ENCODE measurements around the gene NHLRC2.

DNA sequence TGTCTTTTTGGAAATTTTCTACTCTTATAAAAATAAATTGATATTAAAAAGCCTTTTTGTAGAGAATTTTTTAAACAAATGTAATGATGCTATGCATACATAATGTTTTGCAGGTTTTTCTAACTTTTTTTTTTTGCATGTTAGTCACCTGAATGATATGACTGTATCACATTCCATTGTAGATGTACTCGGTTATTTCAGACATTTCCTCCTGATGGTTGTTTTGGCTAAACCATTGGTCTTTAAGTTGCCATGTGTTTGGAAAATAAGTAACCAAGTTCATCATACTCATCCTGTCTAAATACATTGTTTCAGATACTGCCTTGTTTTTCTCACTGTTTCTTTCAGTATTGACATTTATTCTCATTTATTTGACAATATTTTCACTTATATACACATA lies 25.8 kb downstream of the NHLRC2 start:
- TF ChIP-seq EZH2 (optimal IDR thresholded peaks at IDR 0.05; ENCODE audit: low read depth, low read length), result no peak
- TF ChIP-seq, protein P1, sequence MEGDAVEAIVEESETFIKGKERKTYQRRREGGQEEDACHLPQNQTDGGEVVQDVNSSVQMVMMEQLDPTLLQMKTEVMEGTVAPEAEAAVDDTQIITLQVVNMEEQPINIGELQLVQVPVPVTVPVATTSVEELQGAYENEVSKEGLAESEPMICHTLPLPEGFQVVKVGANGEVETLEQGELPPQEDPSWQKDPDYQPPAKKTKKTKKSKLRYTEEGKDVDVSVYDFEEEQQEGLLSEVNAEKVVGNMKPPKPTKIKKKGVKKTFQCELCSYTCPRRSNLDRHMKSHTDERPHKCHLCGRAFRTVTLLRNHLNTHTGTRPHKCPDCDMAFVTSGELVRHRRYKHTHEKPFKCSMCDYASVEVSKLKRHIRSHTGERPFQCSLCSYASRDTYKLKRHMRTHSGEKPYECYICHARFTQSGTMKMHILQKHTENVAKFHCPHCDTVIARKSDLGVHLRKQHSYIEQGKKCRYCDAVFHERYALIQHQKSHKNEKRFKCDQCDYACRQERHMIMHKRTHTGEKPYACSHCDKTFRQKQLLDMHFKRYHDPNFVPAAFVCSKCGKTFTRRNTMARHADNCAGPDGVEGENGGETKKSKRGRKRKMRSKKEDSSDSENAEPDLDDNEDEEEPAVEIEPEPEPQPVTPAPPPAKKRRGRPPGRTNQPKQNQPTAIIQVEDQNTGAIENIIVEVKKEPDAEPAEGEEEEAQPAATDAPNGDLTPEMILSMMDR (IDR thresholded peaks at IDR 0.05; ENCODE audit: low read length), result no peak

All from MM.1S (cell line).